GOT3 (cell line): ENCODE measurements around the gene GOLGA8T.
"Not testable (repeated sequence)": the region's sequence is repeated elsewhere in the genome, so short reads cannot be mapped to it uniquely, and the experiment has no call there.

Experiments used
- DNase-seq: peaks from one replicate; lab custom pipeline; 2025; ENCODE audit warnings: mixed read lengths; lab: John Stamatoyannopoulos, UW

GOLGA8T gene

GRCh38 chr15:30134751-30135150 lies at the start of gene GOLGA8T:
Gene GOLGA8T, plus strand, starts transcription at chr15:30135051. Its CDS starts 98 bp downstream, at chr15:30135149.
- not testable (repeated sequence) for DNase-seq

- DNase-seq, result not testable (repeated sequence)
Observed at GRCh38 chr15:30097827-30098226, 37.0 kb upstream of the GOLGA8T start.

GRCh38 chr15:30102890-30103289 lies 32.0 kb upstream of the GOLGA8T start:
- DNase-seq, result not testable (repeated sequence)

- not testable (repeated sequence) for DNase-seq
Observed at GRCh38 chr15:30103941-30104507, 30.8 kb upstream of the GOLGA8T start.

DNA sequence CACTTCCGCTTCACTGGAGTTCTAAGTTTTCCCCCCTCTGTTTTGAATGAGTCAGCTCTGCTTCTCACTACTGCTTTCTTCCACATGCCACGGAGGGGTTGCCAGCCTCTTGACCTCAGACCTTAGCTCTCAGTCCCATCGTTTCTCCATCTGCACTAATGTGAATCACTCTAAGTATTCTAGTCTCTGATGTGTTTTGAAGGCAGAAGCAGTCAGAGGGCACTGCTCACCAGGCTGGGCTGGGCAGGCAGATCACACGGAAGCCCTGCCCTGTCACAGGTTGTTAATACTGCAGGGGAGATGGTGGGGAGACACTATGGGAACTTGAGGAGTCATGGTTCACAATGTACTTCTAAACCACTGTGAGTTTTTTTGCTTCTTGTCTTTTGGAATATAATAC lies 24.3 kb upstream of the GOLGA8T start:
- not testable (repeated sequence) for DNase-seq

- not testable (repeated sequence) for DNase-seq
Observed at GRCh38 chr15:30130066-30130465, 4.8 kb upstream of the GOLGA8T start.

DNA sequence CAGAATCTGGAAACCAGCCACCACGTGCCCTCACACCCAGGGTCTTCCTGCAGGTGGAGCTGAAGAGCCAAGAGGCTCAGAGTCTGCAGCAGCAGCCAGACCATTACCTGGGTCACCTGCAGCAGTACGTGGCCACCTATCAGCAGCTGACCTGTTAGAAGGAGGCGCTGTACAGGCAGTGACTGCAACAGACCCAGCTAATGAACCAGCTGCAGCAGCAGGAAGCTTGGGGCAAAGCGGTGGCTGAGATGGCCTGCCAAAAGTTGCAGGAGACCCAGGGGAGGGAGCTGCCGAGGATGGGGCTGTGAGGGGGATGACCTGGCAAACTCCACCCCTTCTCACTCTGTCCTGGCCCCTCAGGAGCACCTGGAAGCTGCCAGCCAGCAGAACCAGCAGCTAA lies 8.4 kb downstream of the GOLGA8T start:
- DNase-seq, result not testable (repeated sequence)

GRCh38 chr15:30149891-30150290 lies 15.0 kb downstream of the GOLGA8T start:
- not testable (repeated sequence) for DNase-seq

DNA sequence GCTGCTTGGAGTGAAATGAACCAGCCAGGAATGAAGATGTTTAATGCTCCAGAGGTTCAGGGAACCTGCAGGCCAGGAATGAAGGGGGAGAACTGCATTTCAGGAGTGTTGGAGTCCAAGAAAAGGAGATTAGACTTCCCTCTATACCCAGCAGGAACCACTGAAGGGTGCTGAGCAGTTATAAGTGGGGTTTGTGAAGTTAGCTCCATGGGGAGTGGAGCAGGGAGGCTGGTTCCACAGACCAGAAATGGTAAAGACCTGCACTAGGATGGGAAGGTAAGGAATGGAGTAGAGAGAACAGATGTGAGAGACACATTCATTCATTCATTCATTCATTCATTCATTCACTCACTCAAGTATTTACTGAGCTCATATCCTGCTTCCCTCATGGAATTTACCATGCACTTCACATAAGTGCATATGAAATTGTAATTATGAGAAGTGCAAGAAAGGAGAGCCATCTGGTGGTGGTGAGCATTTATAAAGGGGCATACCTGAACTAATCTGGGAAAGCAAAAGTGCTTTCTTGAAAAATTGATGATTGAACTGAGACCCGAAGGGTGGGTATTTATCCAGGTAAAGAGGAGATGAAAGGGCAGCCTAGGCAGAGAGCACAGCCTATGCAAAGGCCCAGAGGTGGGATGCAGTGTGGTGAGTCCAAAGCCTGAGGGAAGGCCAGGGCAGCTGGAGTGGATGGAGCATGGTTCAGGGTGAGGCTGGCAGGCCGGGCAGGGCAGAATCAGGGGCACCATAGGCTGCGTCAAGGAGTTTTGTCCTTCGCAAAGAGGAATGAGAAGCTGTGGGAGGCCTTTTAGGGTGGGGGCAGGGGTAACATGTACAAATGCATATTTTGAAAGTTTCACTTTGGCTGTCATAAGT lies 27.9 kb downstream of the GOLGA8T start:
- not testable (repeated sequence) for DNase-seq

- not testable (repeated sequence) for DNase-seq
Observed at GRCh38 chr15:30163759-30164158, 28.9 kb downstream of the GOLGA8T start.

DNA sequence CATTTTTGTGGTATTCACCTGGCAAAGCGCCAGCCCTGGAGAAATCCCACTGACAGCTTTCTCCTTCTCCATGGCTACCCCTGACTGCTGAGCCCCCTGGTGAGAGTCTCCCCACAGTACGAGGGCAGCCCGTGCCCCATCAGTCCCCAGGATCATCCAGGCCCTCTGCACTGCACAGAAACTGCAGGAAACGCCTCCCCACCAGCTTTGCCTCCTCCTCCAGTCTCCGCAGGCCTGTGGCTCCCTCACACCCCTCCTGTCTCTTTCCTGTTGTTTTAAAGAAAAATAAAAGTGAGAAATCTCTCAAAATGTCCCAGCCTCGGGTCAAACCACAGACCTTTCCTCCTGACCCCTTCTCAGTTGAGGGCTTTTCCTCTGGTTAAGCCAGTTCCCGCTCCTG lies 29.4 kb downstream of the GOLGA8T start:
- not testable (repeated sequence) for DNase-seq

DNA sequence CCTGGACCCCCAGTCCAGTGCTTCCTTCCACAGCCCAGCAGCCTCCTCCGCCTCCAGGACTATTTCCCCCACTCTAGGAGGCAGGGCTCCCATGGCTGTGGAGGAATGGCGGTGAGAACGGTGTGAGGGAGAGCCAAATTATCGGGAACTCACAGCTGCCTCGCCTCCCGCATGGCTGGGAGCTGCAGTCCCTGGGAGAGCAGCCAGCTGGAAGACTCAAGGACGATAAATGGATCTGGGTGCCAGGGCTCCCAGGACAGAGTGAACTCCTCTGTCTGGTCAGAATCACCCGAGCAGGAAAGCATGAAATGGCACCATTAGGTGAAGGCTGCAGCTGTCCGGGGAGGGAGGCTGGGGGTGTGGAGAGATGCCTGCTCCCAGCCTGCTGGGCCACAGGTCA lies 32.6 kb downstream of the GOLGA8T start:
- DNase-seq, result not testable (repeated sequence)

GRCh38 chr15:30167886-30168285 lies 33.0 kb downstream of the GOLGA8T start:
- DNase-seq, result not testable (repeated sequence)

GRCh38 chr15:30171452-30171851 lies 36.6 kb downstream of the GOLGA8T start:
- DNase-seq, result not testable (repeated sequence)

GRCh38 chr15:30173041-30173608 lies 38.3 kb downstream of the GOLGA8T start:
- DNase-seq, result not testable (repeated sequence)

DNA sequence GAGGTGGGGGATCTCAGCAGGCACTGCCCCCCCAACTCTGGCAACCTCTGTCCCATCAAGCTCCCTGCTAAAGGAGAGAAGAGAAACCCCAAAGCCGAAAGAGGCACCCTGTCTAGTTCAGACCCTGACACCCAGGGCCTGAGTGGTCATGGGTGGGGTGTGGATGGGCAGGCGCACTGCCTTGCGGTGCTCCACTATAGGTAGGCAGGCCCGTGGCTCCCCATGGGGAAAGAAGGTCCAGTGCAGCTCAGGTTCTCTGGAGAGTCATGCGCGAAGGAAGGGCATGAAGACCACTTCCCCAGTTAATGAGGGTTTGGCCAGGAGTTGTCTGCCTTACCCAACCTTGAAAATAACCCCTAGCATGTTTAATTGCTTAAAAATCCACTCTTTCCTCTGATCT lies 40.4 kb downstream of the GOLGA8T start:
- not testable (repeated sequence) for DNase-seq

- not testable (repeated sequence) for DNase-seq
Observed at GRCh38 chr15:30176613-30177012, 41.8 kb downstream of the GOLGA8T start.

DNA sequence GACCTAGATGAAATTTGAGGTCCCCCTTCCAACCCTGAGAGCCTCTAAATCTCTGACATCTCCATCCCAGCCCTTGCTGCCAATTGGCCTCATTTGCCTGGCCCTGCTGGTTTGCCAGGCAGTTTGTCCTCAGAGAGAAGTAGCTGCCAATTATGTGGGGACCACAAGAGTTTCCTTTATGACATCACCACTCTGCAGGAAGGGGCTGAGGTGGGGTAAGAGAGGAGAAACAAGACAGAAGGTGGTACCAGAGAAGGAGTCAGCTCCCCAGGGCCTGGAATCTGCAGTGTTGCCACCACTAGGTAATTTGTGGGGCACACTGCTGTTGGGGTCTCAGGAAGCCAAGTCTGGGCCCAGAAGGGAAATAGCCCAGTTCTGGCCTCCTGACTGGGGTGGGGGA lies 45.0 kb downstream of the GOLGA8T start:
- DNase-seq, result not testable (repeated sequence)

DNA sequence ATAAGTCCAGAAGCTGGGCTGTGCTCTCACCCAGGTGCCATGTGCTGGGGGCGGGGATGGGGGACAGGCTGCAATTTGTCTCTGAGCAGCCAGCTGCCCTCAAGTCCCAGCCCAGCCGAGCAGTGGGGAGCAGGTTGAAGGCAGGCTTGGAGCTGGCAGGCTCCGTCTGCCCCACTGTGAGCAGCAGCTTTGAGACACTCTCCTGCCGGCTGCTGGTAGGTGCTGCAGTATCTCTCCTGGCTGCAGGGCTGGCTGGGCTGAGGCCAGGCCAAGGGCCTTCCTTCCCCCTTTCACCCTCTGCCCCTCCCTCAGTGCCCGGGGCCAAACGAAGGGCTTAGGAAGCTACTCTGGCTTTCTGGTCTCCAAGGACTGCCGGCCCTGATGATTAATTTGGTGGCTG lies 50.6 kb downstream of the GOLGA8T start:
- DNase-seq, result not testable (repeated sequence)

GRCh38 chr15:30187429-30187828 lies 52.6 kb downstream of the GOLGA8T start:
- DNase-seq, result not testable (repeated sequence)

DNA sequence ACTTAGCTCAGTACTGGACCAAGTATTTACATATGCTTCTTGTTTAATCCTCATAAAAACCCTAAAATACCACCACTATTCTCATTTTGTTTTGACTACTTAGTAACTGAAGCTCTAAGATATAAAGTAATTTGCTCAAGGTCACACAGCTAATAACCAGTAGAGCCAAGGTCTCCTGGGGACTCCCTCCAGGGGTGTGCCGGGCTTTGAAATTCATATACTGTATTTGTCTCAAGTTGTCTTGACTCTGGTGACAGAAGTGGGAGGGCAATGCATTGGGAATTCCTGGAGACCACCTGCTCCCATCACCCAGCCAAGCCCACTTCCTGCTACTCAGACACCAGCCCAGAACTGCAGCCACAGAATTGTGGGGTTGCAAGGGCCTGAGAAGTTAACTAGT lies 54.9 kb downstream of the GOLGA8T start:
- DNase-seq, result not testable (repeated sequence)

- not testable (repeated sequence) for DNase-seq
Observed at GRCh38 chr15:30191143-30191542, 56.3 kb downstream of the GOLGA8T start.

DNA sequence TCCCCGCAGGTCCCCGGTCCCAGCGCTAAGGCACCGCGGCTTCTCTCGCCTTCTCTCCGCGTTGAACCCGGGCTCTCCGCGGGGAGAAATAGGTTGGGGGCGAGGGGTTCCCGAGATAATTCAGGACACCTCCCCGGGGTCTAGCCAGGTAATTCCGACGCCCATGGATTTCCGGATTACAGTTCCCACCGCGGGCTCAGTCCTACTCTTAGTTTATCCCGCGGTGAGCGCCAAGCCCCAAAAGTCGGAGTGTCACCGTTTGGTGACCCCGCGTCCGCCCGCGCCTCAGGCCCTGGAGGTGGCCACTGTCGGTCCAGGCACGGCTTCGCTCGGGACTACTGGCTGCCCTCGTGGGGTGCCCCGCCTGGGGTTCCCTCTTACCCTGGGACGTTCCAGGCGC lies 56.8 kb downstream of the GOLGA8T start:
- not testable (repeated sequence) for DNase-seq
